Panc1 (cell line): Measurements from ENCODE around the gene AKAP6. TPM values are rescaled to one million over a fixed set of nuclear protein-coding genes. Genes with fewer than 3 reads are reported as not detected.

ENCODE experiments used
- ATAC-seq: fragments of 200-7000 bp; cut with Tn5 transposase; 2 replicates; pipeline ENCODE4 v1.9.1; 2020; ENCODE audit warnings: mild to moderate bottlenecking, moderate library complexity
- BruUV-seq: library from RNA; stranded (reverse); fragments of 400-500 nt; replicated peaks from 2 replicates; lab custom pipeline; 2021; lab: Mats Ljungman, UMichigan
- CTCF ChIA-PET: fragments of 300-600 bp; sonication (Branson Sonifier 250); formaldehyde crosslinking; loops from one replicate; lab custom pipeline; 2022; ENCODE audit warnings: antibody characterized with exemption; lab: Charles Lee
- POLR2A ChIA-PET: fragments of 300-600 bp; sonication (Branson Sonifier 250); formaldehyde crosslinking; loops from one replicate; lab custom pipeline; 2022; ENCODE audit warnings: antibody characterized with exemption; lab: Charles Lee
- DNase-seq: peaks from one replicate; pipeline ENCODE4 v3.0.0-alpha.2; 2010; ENCODE audit warnings: low read depth, low spot score
- H3K27ac ChIP-seq: 2 replicates; pipeline ENCODE4 v1.5.1; 2011; ENCODE audit warnings: mild to moderate bottlenecking, low read length, inconsistent platforms
- H3K27me3 ChIP-seq: fragments of 200-500 bp; sonication (Bioruptor generic); 2 replicates; pipeline ENCODE4 v1.6.0; 2014; ENCODE audit warnings: low read length, inconsistent platforms; ENCODE audit not compliant: control insufficient read depth, insufficient read depth
- H3K36me3 ChIP-seq: fragments of 200-500 bp; sonication (Bioruptor generic); 2 replicates; pipeline ENCODE4 v1.5.1; 2014; ENCODE audit warnings: inconsistent platforms, mild to moderate bottlenecking, low read length, moderate library complexity; ENCODE audit not compliant: control insufficient read depth, insufficient read depth
- H3K4me1 ChIP-seq: 2 replicates; pipeline ENCODE4 v1.5.1; 2011; ENCODE audit warnings: inconsistent platforms, mild to moderate bottlenecking, low read length, moderate library complexity; ENCODE audit not compliant: control insufficient read depth, insufficient read depth
- H3K4me3 ChIP-seq, 2 experiments: 2 replicates each; pipeline ENCODE4 v1.5.1; 2011 to 2012; ENCODE audit warnings: low read depth in 2 of 2, low read length in 2 of 2, mild to moderate bottlenecking in 2 of 2, inconsistent platforms in 1 of 2, moderate library complexity in 1 of 2
- H3K9me3 ChIP-seq: fragments of 200-500 bp; sonication (Bioruptor generic); 2 replicates; pipeline ENCODE4 v1.5.1; 2014; ENCODE audit warnings: low read depth, mild to moderate bottlenecking, inconsistent platforms, low read length, moderate library complexity; ENCODE audit not compliant: control insufficient read depth, insufficient read depth
- POLR2AphosphoS5 ChIP-seq: IDR thresholded peaks from 2 replicates; pipeline ENCODE4 v1.6.1; 2012; ENCODE audit warnings: mild to moderate bottlenecking, low read depth, low read length, moderate library complexity
- SIN3A ChIP-seq: IDR thresholded peaks from 2 replicates; pipeline ENCODE4 v1.6.1; 2012; ENCODE audit warnings: low read depth, mild to moderate bottlenecking, low read length, moderate library complexity, borderline replicate concordance; ENCODE audit not compliant: insufficient read depth
- TCF7L2 ChIP-seq: IDR thresholded peaks from 2 replicates; pipeline ENCODE4 v1.6.1; 2011; ENCODE audit warnings: mild to moderate bottlenecking, low read depth, low read length, inconsistent platforms
- in situ Hi-C: cut with HindIII; loops from 2 replicates; pipeline ENCODE4 v1.10.0; 2016; ENCODE audit warnings: low sequenced_read_pairs, low pct_unique_long_range_greater_than_20kb
- intact Hi-C: fragments of 100-400 bp; cut with micrococcal nuclease; formaldehyde crosslinking; loops from one replicate; pipeline ENCODE4 v1.10.0; 2022; ENCODE audit not compliant: unreplicated experiment
- total RNA-seq: library from RNA; stranded (reverse); gene quantifications from one replicate; pipeline ENCODE4 v1.2.1, GENCODE V29; 2021; ENCODE audit not compliant: unreplicated experiment
- TF ChIP-seq, protein P1 (sequence below): fragments of 450-650 bp; IDR thresholded peaks from 2 replicates; pipeline ENCODE4 v1.5.1; 2017; ENCODE audit warnings: mild to moderate bottlenecking
- TF ChIP-seq, protein P2 (sequence below), 2 experiments: IDR thresholded peaks; 2 replicates each; pipeline ENCODE4 v1.6.1; 2011 to 2012; ENCODE audit warnings: low read depth in 2 of 2, control low read depth in 1 of 2, low read length in 1 of 2, mild to moderate bottlenecking in 1 of 2, moderate library complexity in 1 of 2; ENCODE audit not compliant: insufficient read depth in 1 of 2

Gene AKAP6
- total RNA-seq, 1 experiment from 2014 or later = 0.82 TPM

DNA sequence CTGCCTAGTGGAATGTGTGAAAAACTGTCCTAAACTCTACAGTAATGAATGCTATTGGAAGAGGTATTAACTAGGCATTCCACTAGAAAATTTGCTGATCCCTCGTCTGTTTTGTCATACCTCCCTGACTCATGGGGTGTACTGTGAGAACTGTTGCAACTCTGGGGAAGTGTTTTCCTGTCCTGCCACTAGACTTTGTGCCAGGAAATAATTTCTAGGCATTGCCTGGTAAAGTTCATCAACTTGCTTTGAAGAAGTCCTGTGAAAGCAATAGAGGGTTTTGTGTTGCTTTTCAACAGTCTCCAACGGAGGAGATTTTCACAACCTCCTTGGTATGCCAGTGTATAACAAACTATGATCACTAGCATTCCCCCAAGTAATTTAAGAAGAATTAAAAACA lies 139.9 kb downstream of the AKAP6 start:
- no peaks in the 10 kb centered on the region for H3K27me3 ChIP-seq
- H3K4me3 ChIP-seq = no peak overlapping the region
- no TSS peak for BruUV-seq
- in situ Hi-C loops = no loop called here
- H3K9me3 ChIP-seq = no peaks in the 10 kb centered on the region
- intact Hi-C loops = loop anchor here (5.0 kb wide), 1 partner anchor 212 kb away; no protein-coding TSS in a partner anchor
- DNase-seq (no peak), ATAC-seq (no peak)
- TF ChIP-seq, protein P1, sequence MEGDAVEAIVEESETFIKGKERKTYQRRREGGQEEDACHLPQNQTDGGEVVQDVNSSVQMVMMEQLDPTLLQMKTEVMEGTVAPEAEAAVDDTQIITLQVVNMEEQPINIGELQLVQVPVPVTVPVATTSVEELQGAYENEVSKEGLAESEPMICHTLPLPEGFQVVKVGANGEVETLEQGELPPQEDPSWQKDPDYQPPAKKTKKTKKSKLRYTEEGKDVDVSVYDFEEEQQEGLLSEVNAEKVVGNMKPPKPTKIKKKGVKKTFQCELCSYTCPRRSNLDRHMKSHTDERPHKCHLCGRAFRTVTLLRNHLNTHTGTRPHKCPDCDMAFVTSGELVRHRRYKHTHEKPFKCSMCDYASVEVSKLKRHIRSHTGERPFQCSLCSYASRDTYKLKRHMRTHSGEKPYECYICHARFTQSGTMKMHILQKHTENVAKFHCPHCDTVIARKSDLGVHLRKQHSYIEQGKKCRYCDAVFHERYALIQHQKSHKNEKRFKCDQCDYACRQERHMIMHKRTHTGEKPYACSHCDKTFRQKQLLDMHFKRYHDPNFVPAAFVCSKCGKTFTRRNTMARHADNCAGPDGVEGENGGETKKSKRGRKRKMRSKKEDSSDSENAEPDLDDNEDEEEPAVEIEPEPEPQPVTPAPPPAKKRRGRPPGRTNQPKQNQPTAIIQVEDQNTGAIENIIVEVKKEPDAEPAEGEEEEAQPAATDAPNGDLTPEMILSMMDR = no peak
- TF ChIP-seq, protein P2, sequence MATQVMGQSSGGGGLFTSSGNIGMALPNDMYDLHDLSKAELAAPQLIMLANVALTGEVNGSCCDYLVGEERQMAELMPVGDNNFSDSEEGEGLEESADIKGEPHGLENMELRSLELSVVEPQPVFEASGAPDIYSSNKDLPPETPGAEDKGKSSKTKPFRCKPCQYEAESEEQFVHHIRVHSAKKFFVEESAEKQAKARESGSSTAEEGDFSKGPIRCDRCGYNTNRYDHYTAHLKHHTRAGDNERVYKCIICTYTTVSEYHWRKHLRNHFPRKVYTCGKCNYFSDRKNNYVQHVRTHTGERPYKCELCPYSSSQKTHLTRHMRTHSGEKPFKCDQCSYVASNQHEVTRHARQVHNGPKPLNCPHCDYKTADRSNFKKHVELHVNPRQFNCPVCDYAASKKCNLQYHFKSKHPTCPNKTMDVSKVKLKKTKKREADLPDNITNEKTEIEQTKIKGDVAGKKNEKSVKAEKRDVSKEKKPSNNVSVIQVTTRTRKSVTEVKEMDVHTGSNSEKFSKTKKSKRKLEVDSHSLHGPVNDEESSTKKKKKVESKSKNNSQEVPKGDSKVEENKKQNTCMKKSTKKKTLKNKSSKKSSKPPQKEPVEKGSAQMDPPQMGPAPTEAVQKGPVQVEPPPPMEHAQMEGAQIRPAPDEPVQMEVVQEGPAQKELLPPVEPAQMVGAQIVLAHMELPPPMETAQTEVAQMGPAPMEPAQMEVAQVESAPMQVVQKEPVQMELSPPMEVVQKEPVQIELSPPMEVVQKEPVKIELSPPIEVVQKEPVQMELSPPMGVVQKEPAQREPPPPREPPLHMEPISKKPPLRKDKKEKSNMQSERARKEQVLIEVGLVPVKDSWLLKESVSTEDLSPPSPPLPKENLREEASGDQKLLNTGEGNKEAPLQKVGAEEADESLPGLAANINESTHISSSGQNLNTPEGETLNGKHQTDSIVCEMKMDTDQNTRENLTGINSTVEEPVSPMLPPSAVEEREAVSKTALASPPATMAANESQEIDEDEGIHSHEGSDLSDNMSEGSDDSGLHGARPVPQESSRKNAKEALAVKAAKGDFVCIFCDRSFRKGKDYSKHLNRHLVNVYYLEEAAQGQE (IDR thresholded peaks at IDR 0.05; ENCODE audit: insufficient read depth in 1 of 2, low read depth in 2 of 2, low read length in 1 of 2) = no peak
- TF ChIP-seq POLR2AphosphoS5 = no peak
- no peak for TF ChIP-seq SIN3A
- TF ChIP-seq TCF7L2 = no peak
- CTCF ChIA-PET = interaction anchor here (0.7 kb wide), 1 partner anchor 1017 kb away, joined by 4 read pairs; no protein-coding TSS in a partner anchor
- no peaks in the 10 kb centered on the region for H3K4me1 ChIP-seq
- POLR2A ChIA-PET = no interaction called here
- H3K36me3 ChIP-seq = no peaks in the 10 kb centered on the region
- H3K27ac ChIP-seq = no peak overlapping the region

- no peak for TF ChIP-seq TCF7L2
- TF ChIP-seq, protein P1 = peak; percentile 28; the same call in 1 of the 2 replicates
- H3K27ac ChIP-seq = no peak overlapping the region
- in situ Hi-C loops = no loop called here
- no peak for ATAC-seq
- CTCF ChIA-PET = interaction anchor here (0.7 kb wide), 1 partner anchor 1018 kb away, joined by 4 read pairs; no protein-coding TSS in a partner anchor
- no peaks in the 10 kb centered on the region for H3K36me3 ChIP-seq
- intact Hi-C loops = loop anchor here (5.0 kb wide), 1 partner anchor 212 kb away; no protein-coding TSS in a partner anchor
- BruUV-seq = no TSS peak
- peak; percentile 5 for DNase-seq
- H3K9me3 ChIP-seq = no peaks in the 10 kb centered on the region
- no peak overlapping the region for H3K4me3 ChIP-seq
- H3K27me3 ChIP-seq = peaks cover 3% of the 10 kb centered on the region; the same call in 1 of the 2 replicates
- no peaks in the 10 kb centered on the region for H3K4me1 ChIP-seq
- POLR2A ChIA-PET = no interaction called here
Observed at GRCh38 chr14:32469388-32470160, 140.5 kb downstream of the AKAP6 start.
